IPS-NIHi7 (cell line): ENCODE results near the gene TBC1D8.

ENCODE experiments used
- DNase-seq: peaks from one replicate; pipeline ENCODE4 v3.0.0; 2012; ENCODE audit warnings: mixed read lengths; ENCODE audit errors: extremely low spot score

TBC1D8 gene

GRCh38 chr2:101162561-101163330 lies 11.6 kb upstream of the TBC1D8 start:
- DNase-seq = peak; percentile 51

DNA sequence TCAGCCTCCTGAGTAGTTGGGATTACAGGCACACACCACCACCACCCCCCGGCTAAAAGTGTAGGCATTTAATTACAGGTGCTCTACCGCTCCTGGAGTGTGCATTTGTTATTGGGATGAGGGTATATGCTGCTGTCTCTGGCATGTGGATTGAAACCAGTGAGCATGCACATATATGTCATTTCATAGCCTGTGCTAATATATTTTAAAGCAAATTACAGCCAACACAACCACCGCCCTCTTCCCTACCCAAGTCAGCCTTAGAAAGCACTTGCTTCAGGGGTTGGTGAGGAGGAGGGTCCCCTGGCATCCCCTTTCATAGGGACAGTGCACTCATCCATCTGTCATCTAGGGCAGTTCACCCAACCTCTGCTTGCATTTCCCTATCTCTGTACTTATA lies 10.5 kb upstream of the TBC1D8 start:
- no peak for DNase-seq

- DNase-seq = no peak
Measured at GRCh38 chr2:101160454-101160853, 9.3 kb upstream of the TBC1D8 start.

GRCh38 chr2:101159526-101159925 lies 8.3 kb upstream of the TBC1D8 start:
- no peak for DNase-seq

- DNase-seq = no peak
Measured at GRCh38 chr2:101157272-101157671, 6.1 kb upstream of the TBC1D8 start.

GRCh38 chr2:101153787-101154186 lies 2.6 kb upstream of the TBC1D8 start:
- no peak for DNase-seq

- no peak for DNase-seq
Measured at GRCh38 chr2:101153077-101153707, 2.0 kb upstream of the TBC1D8 start.

- peak; percentile 61 for DNase-seq
Measured at GRCh38 chr2:101152272-101153076, 1.3 kb upstream of the TBC1D8 start.

DNA sequence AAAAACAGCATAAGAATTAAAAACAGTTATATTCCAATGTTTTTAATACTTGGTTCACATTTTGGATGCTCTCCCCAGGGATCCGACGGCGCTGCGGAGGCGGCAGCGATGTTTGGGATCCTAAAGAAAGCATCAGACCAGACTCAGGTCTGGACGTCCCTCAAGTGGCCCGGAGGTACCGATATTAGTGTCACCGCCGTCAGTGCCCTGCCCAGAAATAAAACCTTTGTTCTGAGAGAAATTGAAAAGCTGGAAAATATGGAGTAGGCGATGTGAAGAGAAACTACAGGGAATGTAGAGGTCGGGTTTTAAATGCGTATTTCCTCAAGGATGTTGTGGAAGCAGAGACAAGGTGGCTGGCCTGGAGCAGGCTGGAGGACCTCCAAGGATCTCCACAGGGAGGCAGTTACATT lies 683 bp upstream of the TBC1D8 start:
- no peak for DNase-seq

DNA sequence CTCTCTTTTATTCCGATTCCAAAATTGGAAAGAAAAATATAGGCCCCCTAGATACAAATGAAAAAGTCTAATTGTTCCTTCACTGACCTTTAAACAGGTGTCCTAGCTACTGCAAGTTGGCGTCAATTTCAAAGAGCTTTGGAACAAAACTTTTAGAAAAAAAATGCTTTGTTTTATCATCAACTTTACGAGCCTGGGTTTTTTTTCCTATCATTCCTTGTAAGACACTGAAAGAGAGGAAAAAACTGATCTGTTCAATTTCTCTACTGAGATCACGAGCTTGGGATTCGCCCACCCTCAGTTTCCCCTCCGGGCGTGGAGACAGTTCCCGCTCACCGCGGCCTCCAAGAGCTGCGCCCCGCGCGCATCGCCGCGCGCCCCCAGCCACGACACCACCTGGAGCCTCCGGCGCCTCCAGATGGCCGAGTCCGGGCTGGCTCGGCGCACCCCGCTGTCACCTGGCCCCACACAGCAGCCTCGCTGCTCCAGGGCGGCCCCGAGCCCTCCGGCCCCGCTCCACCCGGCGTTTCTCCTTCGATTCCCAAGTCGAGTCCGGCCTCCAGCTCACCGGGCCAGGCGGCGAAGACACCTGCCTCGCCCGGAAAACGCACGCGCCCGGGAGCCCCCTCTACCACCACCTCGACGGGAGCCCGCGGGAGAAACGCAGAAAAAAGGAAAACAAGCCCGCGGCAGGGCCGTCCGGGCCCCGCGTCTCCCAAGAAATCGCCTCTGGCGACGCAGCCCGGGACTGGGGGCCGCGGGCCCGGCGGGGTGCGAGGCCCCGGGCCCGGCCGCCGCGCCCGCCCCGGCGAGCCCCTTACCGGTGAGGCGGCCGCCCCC lies 656 bp downstream of the TBC1D8 start:
- DNase-seq = peak; percentile 38

GRCh38 chr2:101149241-101150192 lies 1.7 kb downstream of the TBC1D8 start:
- no peak for DNase-seq

GRCh38 chr2:101148777-101149176 lies 2.4 kb downstream of the TBC1D8 start:
- DNase-seq = no peak

DNA sequence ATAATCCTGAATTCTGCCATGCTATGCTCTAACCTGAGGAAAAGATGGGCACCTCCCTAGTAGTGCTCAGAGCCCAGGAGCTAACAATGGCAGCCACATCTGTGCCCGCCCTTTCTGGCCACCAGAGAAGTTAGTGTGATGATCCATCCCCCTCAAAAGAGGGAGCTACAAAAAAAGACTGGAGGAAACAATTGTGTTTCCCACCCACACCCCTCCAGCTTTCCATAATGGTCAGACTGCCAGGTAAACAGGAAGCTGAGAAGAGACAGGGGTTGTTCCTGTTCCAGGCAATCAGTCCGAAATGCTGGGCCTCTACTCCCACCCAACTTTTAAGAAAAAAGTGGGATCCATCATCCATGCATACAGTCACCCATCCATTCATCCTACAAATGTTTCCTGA lies 3.2 kb downstream of the TBC1D8 start:
- DNase-seq = no peak

- DNase-seq = no peak
Measured at GRCh38 chr2:101147062-101147461, 4.1 kb downstream of the TBC1D8 start.

GRCh38 chr2:101146535-101146934 lies 4.6 kb downstream of the TBC1D8 start:
- no peak for DNase-seq

DNA sequence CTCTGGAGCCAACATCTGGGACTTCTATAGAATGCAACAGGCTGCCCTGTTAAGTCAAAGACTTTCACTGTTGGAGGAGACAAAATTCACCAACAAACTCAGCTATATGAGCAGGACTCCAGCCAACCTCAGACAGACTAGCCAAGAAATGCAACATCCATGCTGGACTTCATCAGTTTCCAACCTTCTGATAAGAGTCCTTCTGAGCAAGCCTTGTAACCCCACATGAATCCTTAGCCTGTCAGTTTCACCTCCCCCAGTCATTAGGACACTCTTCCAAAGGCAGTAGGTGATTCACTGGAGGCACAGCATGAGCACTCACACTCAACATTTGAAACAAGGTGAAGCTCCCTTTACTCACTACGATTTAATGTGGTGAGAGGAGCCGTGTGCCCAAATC lies 5.8 kb downstream of the TBC1D8 start:
- DNase-seq = peak; percentile 58

- DNase-seq = no peak
Measured at GRCh38 chr2:101142163-101142562, 9.0 kb downstream of the TBC1D8 start.

GRCh38 chr2:101140978-101141655 lies 10.1 kb downstream of the TBC1D8 start:
- no peak for DNase-seq

DNA sequence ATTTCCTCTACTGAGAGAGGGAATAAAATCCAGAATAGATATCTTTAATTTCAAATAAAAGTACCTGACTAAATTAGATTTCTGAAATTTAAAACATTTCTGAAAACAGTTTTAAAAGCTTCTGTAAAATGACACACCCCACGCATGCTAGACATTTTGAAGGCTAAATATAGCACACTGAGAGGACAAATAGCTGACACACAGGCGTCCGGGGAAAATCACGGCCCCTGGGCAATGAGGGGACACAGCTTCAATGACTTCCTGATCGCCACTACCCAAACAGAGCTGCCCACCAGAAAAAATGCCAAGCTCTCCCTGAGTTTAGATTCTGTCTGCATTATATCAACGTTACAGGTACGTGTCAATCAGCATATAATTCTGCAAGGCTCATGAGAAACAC lies 10.9 kb downstream of the TBC1D8 start:
- DNase-seq = no peak

DNA sequence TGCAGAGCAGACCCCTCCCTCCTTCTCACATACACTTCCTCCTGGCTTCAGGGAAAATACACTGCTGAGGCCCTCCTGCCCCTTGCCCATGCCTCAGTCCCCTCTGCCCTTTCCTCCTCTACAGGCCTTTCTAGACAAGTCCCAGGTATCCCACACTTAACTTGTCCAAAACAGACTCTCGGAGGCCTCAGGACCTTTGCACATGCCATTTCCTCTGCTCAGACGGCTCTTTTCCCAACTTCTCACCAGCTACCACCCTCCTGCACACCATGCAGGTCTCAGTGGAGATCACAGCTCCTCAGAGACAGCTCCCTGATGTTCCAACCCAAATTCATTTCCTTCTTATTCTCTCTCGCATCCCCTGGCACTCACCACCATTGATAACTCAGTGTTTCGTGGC lies 11.7 kb downstream of the TBC1D8 start:
- DNase-seq = no peak
